ENCODE data around the gene DGLUCY. TPM values are rescaled to one million over a fixed set of nuclear protein-coding genes. Genes with fewer than 3 reads are reported as not detected.

Gene DGLUCY
- total RNA-seq, 4 donors from 2014 or later: 30.7 to 56.5 (median 38.9) TPM

GRCh38 chr14:91094772-91095171 lies 19.1 kb upstream of the DGLUCY start:
- no peak for TF ChIP-seq CTCF (IDR thresholded peaks at IDR 0.05; ENCODE audit: low read depth)

- TF ChIP-seq CTCF (IDR thresholded peaks at IDR 0.05; ENCODE audit: low read depth): no peak
Observed at GRCh38 chr14:91095178-91095577, 18.7 kb upstream of the DGLUCY start.

- no peak for TF ChIP-seq CTCF (IDR thresholded peaks at IDR 0.05; ENCODE audit: low read depth)
Observed at GRCh38 chr14:91098591-91098990, 15.3 kb upstream of the DGLUCY start.

GRCh38 chr14:91100102-91100501 lies 13.8 kb upstream of the DGLUCY start:
- no peak for TF ChIP-seq CTCF (IDR thresholded peaks at IDR 0.05; ENCODE audit: low read depth)

- no peak for TF ChIP-seq CTCF (IDR thresholded peaks at IDR 0.05; ENCODE audit: low read depth)
Observed at GRCh38 chr14:91103116-91103515, 10.8 kb upstream of the DGLUCY start.

- TF ChIP-seq CTCF (IDR thresholded peaks at IDR 0.05; ENCODE audit: low read depth): no peak
Observed at GRCh38 chr14:91108941-91109611, 4.8 kb upstream of the DGLUCY start.

GRCh38 chr14:91111443-91111842 lies 2.4 kb upstream of the DGLUCY start:
- no peak for TF ChIP-seq CTCF (IDR thresholded peaks at IDR 0.05; ENCODE audit: low read depth)
